Sigmoid colon (tissue), 7 donors: ENCODE results near the gene SPOCK2. TPM values are rescaled to one million over a fixed set of nuclear protein-coding genes. Genes with fewer than 3 reads are reported as not detected.

Source experiments
- DNase-seq: peaks from one replicate; pipeline ENCODE4 v3.0.0-alpha.2; 2019
- H3K27ac ChIP-seq, 4 donors: fragments of 200-600 bp; sonication (generic); one replicate each; pipeline ENCODE4 v1.5.1; 2016 to 2019; ENCODE audit warnings: mild to moderate bottlenecking in 1 of 4
- H3K27me3 ChIP-seq, 3 donors: fragments of 200-600 bp; sonication (generic); one replicate each; pipeline ENCODE4 v1.5.1; 2019; ENCODE audit warnings: mild to moderate bottlenecking in 1 of 3
- H3K36me3 ChIP-seq, 4 donors: fragments of 200-600 bp; sonication (generic); one replicate each; pipeline ENCODE4 v1.5.1; 2016 to 2019
- H3K4me1 ChIP-seq, 4 donors: fragments of 200-600 bp; sonication (generic); one replicate each; pipeline ENCODE4 v1.5.1; 2017 to 2019
- H3K4me3 ChIP-seq, 4 donors: fragments of 200-600 bp; sonication (generic); one replicate each; pipeline ENCODE4 v1.5.1; 2017 to 2019; ENCODE audit warnings: mild to moderate bottlenecking in 2 of 4, moderate library complexity in 1 of 4
- H3K9me3 ChIP-seq, 4 donors: fragments of 200-600 bp in 3 of 4; sonication (generic) in 3 of 4; one replicate each; pipeline versions ENCODE4 v1.5.1 to v1.6.1; 2013 to 2019
- CTCF ChIP-seq, 4 experiments: fragments of 450-650 bp in 3 of 4; fragments of 200-600 bp in 1 of 4; IDR thresholded peaks; one replicate each; pipeline ENCODE4 v1.5.1; 2016 to 2019; ENCODE audit warnings: antibody characterized with exemption in 4 of 4, mild to moderate bottlenecking in 3 of 4, moderate library complexity in 2 of 4
- EP300 ChIP-seq, 4 donors: sonication (generic); formaldehyde crosslinking; IDR thresholded peaks; one replicate each; pipeline ENCODE4 v1.6.1; 2017; ENCODE audit warnings: antibody characterized with exemption in 4 of 4
- POLR2A ChIP-seq, 2 donors: fragments of 450-650 bp; IDR thresholded peaks; one replicate each; pipeline ENCODE4 v1.6.1; 2016; ENCODE audit warnings: antibody characterized with exemption in 2 of 2, mild to moderate bottlenecking in 2 of 2, moderate library complexity in 2 of 2
- POLR2AphosphoS5 ChIP-seq, 4 donors: sonication (generic); formaldehyde crosslinking; IDR thresholded peaks; one replicate each; pipeline ENCODE4 v1.6.1; 2017; ENCODE audit warnings: antibody characterized with exemption in 4 of 4
- WGBS, 2 donors: extraction: QIAGEN DNeasy Blood & Tissue Kit; methylation state at CpG; one replicate each; pipeline ENCODE4 v1.1.7; 2013; 5-methylcytosine and 5-hydroxymethylcytosine counted together
- intact Hi-C: fragments of 100-400 bp; cut with DNase I; formaldehyde crosslinking; loops from one replicate; pipeline ENCODE4 v1.15.1; 2023
- polyA plus RNA-seq, 3 donors: library from polyadenylated mRNA; stranded (reverse); fragments of 200-250 nt; gene quantifications; one replicate each; pipeline ENCODE4 v1.2.3, GENCODE V29; 2013
- total RNA-seq, 4 donors: library from RNA; depleted of rRNA; stranded (reverse); fragments of >200 nt; gene quantifications; one replicate each; pipeline ENCODE4 v1.1.0, GENCODE V29; 2016
- donor health status: healthy with polysubstance abuse.
- donor health status: Bipolar disorder and iron deficiency.
- donor health status: healthy.

Gene SPOCK2
- total and polyA plus RNA-seq, 7 donors = 0.60 to 59.5 (median 7.8) TPM

- Histone ChIP-seq H3K27ac (peak overlapping the region; percentile 86 to 96 (median 90)), H3K9me3 (no peaks in the 10 kb centered on the region), H3K36me3 (peaks cover 0 to 16% (median 3%) of the 10 kb centered on the region in 4 donors), H3K4me3 (no peak overlapping the region), H3K4me1 (peaks cover 0 to 82% (median 71%) of the 10 kb centered on the region in 4 donors), H3K27me3 (no peaks in the 10 kb centered on the region)
- WGBS, 2 donors = 92% methylated on average over 7 of the region's 7 CpGs
- TF ChIP-seq CTCF (IDR thresholded peaks at IDR 0.05) (no peak), EP300 (IDR thresholded peaks at IDR 0.05) (no peak), POLR2A (IDR thresholded peaks at IDR 0.05) (no peak), POLR2AphosphoS5 (IDR thresholded peaks at IDR 0.05) (no peak)
- DNase-seq = no peak
- intact Hi-C loops = no loop called here
Observed at GRCh38 chr10:72011976-72012512, 76.3 kb downstream of the SPOCK2 start.

GRCh38 chr10:72011468-72011867 is 76.9 kb downstream of the SPOCK2 start:
- no peak for TF ChIP-seq POLR2AphosphoS5 (IDR thresholded peaks at IDR 0.05)
- Histone ChIP-seq H3K4me1 (peaks cover 0 to 82% (median 71%) of the 10 kb centered on the region in 4 donors), H3K27me3 (no peaks in the 10 kb centered on the region), H3K36me3 (peaks cover 0 to 21% (median 3%) of the 10 kb centered on the region in 4 donors), H3K27ac (peak overlapping the region; percentile 86 to 96 (median 90)), H3K9me3 (no peaks in the 10 kb centered on the region), H3K4me3 (no peak overlapping the region)
- no peak for DNase-seq
- WGBS, 2 donors = 90 to 93% methylated on average over 8 of the region's 8 CpGs
- intact Hi-C loops = no loop called here

GRCh38 chr10:72011016-72011415 is 77.3 kb downstream of the SPOCK2 start:
- intact Hi-C loops = no loop called here
- no peaks in the 10 kb centered on the region for H3K27me3 ChIP-seq
- H3K27ac ChIP-seq = peak overlapping the region; percentile 86 to 96 (median 90)
- peaks cover 0 to 81% (median 71%) of the 10 kb centered on the region in 4 donors for H3K4me1 ChIP-seq
- no peaks in the 10 kb centered on the region for H3K9me3 ChIP-seq
- DNase-seq = no peak
- WGBS, 2 donors = 95 to 96% methylated on average over 9 of the region's 9 CpGs
- no peak for TF ChIP-seq CTCF (IDR thresholded peaks at IDR 0.05)
- peak in 1 of 4 donors; percentile 5 for TF ChIP-seq POLR2AphosphoS5 (IDR thresholded peaks at IDR 0.05)
- no peak overlapping the region for H3K4me3 ChIP-seq
- peaks cover 0 to 26% (median 3%) of the 10 kb centered on the region in 4 donors for H3K36me3 ChIP-seq

GRCh38 chr10:72010234-72010973 is 77.9 kb downstream of the SPOCK2 start:
- peaks cover 0 to 80% (median 70%) of the 10 kb centered on the region in 4 donors for H3K4me1 ChIP-seq
- peak in 2 of 4 donors; percentile 22 to 43 for TF ChIP-seq POLR2AphosphoS5 (IDR thresholded peaks at IDR 0.05)
- no peak for TF ChIP-seq POLR2A (IDR thresholded peaks at IDR 0.05)
- H3K9me3 ChIP-seq = no peaks in the 10 kb centered on the region
- 87 to 92% methylated on average over 7 of the region's 7 CpGs for WGBS, 2 donors
- H3K36me3 ChIP-seq = peaks cover 0 to 28% (median 3%) of the 10 kb centered on the region in 4 donors
- intact Hi-C loops = no loop called here
- H3K27ac ChIP-seq = peak overlapping the region; percentile 86 to 96 (median 90)
- no peaks in the 10 kb centered on the region for H3K27me3 ChIP-seq
- peak; percentile 78 for DNase-seq
- H3K4me3 ChIP-seq = no peak overlapping the region

GRCh38 chr10:72009425-72010081 is 78.8 kb downstream of the SPOCK2 start:
- 65 to 66% methylated on average over 12 of the region's 12 CpGs for WGBS, 2 donors
- TF ChIP-seq POLR2A (IDR thresholded peaks at IDR 0.05) (no peak), EP300 (IDR thresholded peaks at IDR 0.05) (peak in 3 of 4 donors; percentile 65 to 80 (median 77)), POLR2AphosphoS5 (IDR thresholded peaks at IDR 0.05) (peak; percentile 80 to 85 (median 83))
- no peaks in the 10 kb centered on the region for H3K27me3 ChIP-seq
- H3K4me3 ChIP-seq = no peak overlapping the region
- intact Hi-C loops = loop anchor here (2.0 kb wide), 1 partner anchor 45 kb away; the partner anchor contains the start of gene CHST3
- peak overlapping the region; percentile 86 to 96 (median 90) for H3K27ac ChIP-seq
- no peaks in the 10 kb centered on the region for H3K9me3 ChIP-seq
- DNase-seq = peak; percentile 100
- H3K4me1 ChIP-seq = peaks cover 0 to 77% (median 67%) of the 10 kb centered on the region in 4 donors
- peaks cover 0 to 28% (median 3%) of the 10 kb centered on the region in 4 donors for H3K36me3 ChIP-seq

GRCh38 chr10:72009051-72009424 is 79.3 kb downstream of the SPOCK2 start:
- TF ChIP-seq POLR2AphosphoS5 (IDR thresholded peaks at IDR 0.05) (no peak), CTCF (IDR thresholded peaks at IDR 0.05) (no peak), POLR2A (IDR thresholded peaks at IDR 0.05) (no peak), EP300 (IDR thresholded peaks at IDR 0.05) (no peak)
- no peak overlapping the region for H3K4me3 ChIP-seq
- intact Hi-C loops = loop anchor here (2.0 kb wide), 1 partner anchor 44 kb away; the partner anchor contains the start of gene CHST3
- DNase-seq = no peak
- peaks cover 0 to 28% (median 3%) of the 10 kb centered on the region in 4 donors for H3K36me3 ChIP-seq
- 73 to 78% methylated on average over 9 of the region's 9 CpGs for WGBS, 2 donors
- peaks cover 0 to 72% (median 64%) of the 10 kb centered on the region in 4 donors for H3K4me1 ChIP-seq
- no peaks in the 10 kb centered on the region for H3K27me3 ChIP-seq
- peak overlapping the region; percentile 86 to 96 (median 90) for H3K27ac ChIP-seq
- no peaks in the 10 kb centered on the region for H3K9me3 ChIP-seq
